Subcutaneous adipose tissue (tissue), 4 donors: ENCODE data around the gene KCNQ5. TPM values are rescaled to one million over a fixed set of nuclear protein-coding genes. Genes with fewer than 3 reads are reported as not detected.

Experiments used
- total RNA-seq, 4 donors: library from RNA; depleted of rRNA; stranded (reverse); fragments of >200 nt; gene quantifications; one replicate each; pipeline ENCODE4 v1.1.0, GENCODE V29; 2016
- TF ChIP-seq, protein P1 (sequence below): fragments of 450-650 bp; IDR thresholded peaks from one replicate; pipeline ENCODE4 v1.5.1; 2016; ENCODE audit warnings: low read depth, mild to moderate bottlenecking, control low read depth, antibody characterized with exemption, moderate library complexity

KCNQ5 gene
- total RNA-seq, 4 donors from 2014 or later = 0.17 TPM; not detected in 3

GRCh38 chr6:73049971-73050594 is 428.2 kb downstream of the KCNQ5 start:
- TF ChIP-seq, protein P1, sequence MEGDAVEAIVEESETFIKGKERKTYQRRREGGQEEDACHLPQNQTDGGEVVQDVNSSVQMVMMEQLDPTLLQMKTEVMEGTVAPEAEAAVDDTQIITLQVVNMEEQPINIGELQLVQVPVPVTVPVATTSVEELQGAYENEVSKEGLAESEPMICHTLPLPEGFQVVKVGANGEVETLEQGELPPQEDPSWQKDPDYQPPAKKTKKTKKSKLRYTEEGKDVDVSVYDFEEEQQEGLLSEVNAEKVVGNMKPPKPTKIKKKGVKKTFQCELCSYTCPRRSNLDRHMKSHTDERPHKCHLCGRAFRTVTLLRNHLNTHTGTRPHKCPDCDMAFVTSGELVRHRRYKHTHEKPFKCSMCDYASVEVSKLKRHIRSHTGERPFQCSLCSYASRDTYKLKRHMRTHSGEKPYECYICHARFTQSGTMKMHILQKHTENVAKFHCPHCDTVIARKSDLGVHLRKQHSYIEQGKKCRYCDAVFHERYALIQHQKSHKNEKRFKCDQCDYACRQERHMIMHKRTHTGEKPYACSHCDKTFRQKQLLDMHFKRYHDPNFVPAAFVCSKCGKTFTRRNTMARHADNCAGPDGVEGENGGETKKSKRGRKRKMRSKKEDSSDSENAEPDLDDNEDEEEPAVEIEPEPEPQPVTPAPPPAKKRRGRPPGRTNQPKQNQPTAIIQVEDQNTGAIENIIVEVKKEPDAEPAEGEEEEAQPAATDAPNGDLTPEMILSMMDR = no peak

DNA sequence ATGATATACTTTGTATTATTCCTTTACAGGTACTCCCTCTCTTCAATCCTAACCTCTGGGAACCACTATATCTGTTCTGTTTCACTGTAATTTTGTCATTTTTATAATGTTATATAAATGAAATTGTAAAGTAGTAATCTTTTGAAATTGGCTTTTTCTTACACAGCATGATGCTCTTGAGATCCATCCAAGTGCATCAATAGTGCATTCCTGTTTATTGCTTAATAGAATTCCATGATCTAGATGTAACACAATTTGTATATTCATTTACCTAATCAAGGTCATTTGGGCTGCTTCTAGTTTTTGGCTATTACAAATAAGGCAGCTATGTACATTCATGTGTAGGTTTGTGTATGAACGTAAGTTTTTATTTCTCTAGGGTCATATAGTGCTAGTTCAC is 428.8 kb downstream of the KCNQ5 start:
- TF ChIP-seq, protein P1 = no peak

- TF ChIP-seq, protein P1 = no peak
These were observed 429.3 kb downstream of the KCNQ5 start for GRCh38 chr6:73051147-73051546.

- TF ChIP-seq, protein P1 = no peak
These were observed 433.1 kb downstream of the KCNQ5 start for GRCh38 chr6:73054958-73055357.

GRCh38 chr6:73058736-73059135 is 436.9 kb downstream of the KCNQ5 start:
- TF ChIP-seq, protein P1 = no peak

- TF ChIP-seq, protein P1 = no peak
These were observed 440.3 kb downstream of the KCNQ5 start for GRCh38 chr6:73062130-73062529.

DNA sequence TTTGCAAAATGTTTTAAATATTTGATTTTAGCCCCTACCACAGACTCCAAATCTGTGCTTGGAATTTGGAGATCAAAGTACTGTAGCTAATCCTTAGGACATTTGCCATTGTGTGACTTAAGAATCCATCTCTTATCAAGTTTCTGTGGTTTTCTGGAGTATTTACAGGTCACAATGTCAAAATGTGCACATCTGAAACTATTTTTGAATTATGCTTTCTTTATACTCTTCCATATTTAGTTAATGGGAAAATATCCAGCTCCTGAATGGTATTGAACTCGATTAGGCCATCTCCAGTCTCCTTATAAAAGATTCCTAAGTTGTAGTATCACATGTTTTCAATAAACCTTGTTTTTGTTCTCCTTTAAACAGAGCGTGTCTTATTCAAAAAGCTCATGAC is 441.0 kb downstream of the KCNQ5 start:
- TF ChIP-seq, protein P1 = no peak
